Measurements from ENCODE around the gene HINT3. TPM values are rescaled to one million over a fixed set of nuclear protein-coding genes. Genes with fewer than 3 reads are reported as not detected.

The HINT3 gene
- polyA plus RNA-seq, 3 donors, result 32.4 to 37.1 (median 35.6) TPM

- DNase-seq (ENCODE audit: extremely low read depth in 1 of 11, low read depth in 9 of 11, low spot score in 4 of 11), result no peak
Measured at GRCh38 chr6:126027601-126028000, 71.0 kb downstream of the HINT3 start.

Other genes starting within 250 kb of the HINT3 start
- 1 to 10 TPM; 7.0 to 7.6 (median 7.3) TPM for gene HEY2, start 207.1 kb upstream of the HINT3 start, polyA plus RNA-seq (ENCODE audit: insufficient read length in 3 of 3)
- gene NCOA7, start 165.8 kb upstream of the HINT3 start, polyA plus RNA-seq (ENCODE audit: insufficient read length in 3 of 3), result 10 to 100 TPM; 41.2 to 55.2 (median 47.1) TPM
- gene TRMT11, start 29.8 kb downstream of the HINT3 start, polyA plus RNA-seq (ENCODE audit: insufficient read length in 3 of 3), result 10 to 100 TPM; 26.3 to 30.5 (median 28.9) TPM